Endothelial cell of umbilical vein (primary cell): ENCODE data around the gene MDN1. TPM values are rescaled to one million over a fixed set of nuclear protein-coding genes. Genes with fewer than 3 reads are reported as not detected.

Experiments
- BruUV-seq: library from RNA; stranded (reverse); fragments of 400-500 nt; replicated peaks from 2 replicates; lab custom pipeline; 2021; lab: Mats Ljungman, UMichigan
- CTCF ChIA-PET: fragments of 300-600, 350-600 bp; sonication (Branson Sonifier 250); formaldehyde crosslinking; loops from one replicate; lab custom pipeline; 2021; ENCODE audit warnings: antibody characterized with exemption, inconsistent platforms; lab: Charles Lee
- POLR2A ChIA-PET: fragments of 300-600, 350-600 bp; sonication (Branson Sonifier 250); formaldehyde crosslinking; loops from one replicate; lab custom pipeline; 2021; ENCODE audit warnings: antibody characterized with exemption, inconsistent platforms; lab: Charles Lee
- DNase-seq: peaks from one replicate; pipeline ENCODE4 v3.0.0-alpha.2; 2011; ENCODE audit warnings: low read depth, low spot score
- FAIRE-seq: peaks from 2 replicates; lab custom pipeline; 2011; peaks lifted over from hg19 to GRCh38; lab: Jason Lieb, UNC
- H2AFZ ChIP-seq: 2 replicates; pipeline ENCODE4 v1.6.0; 2012; ENCODE audit warnings: low read depth, low read length, control low read depth, inconsistent platforms
- H3K27ac ChIP-seq: 2 replicates; pipeline ENCODE4 v1.5.1; 2011; ENCODE audit warnings: low read depth, mild to moderate bottlenecking, control low read depth, low read length, moderate library complexity; ENCODE audit not compliant: insufficient read depth
- H3K27me3 ChIP-seq, 2 experiments: 2 replicates each; pipeline versions ENCODE4 v1.6.0 to v1.6.1; 2011; ENCODE audit warnings: low read length in 2 of 2, mixed read lengths in 1 of 2; ENCODE audit not compliant: control insufficient read depth in 2 of 2, insufficient read depth in 2 of 2
- H3K36me3 ChIP-seq, 2 experiments: 2 replicates in 1 of 2; 3 replicates in 1 of 2; pipeline ENCODE4 v1.5.1; 2011; ENCODE audit warnings: low read length in 2 of 2, mild to moderate bottlenecking in 1 of 2, moderate library complexity in 1 of 2; ENCODE audit not compliant: control insufficient read depth in 2 of 2, insufficient read depth in 2 of 2; ENCODE audit errors: extremely low read depth in 1 of 2
- H3K4me1 ChIP-seq: 3 replicates; pipeline ENCODE4 v1.5.1; 2011; ENCODE audit warnings: mild to moderate bottlenecking, low read length; ENCODE audit not compliant: control insufficient read depth, insufficient read depth; ENCODE audit errors: extremely low read depth
- H3K4me2 ChIP-seq: 2 replicates; pipeline ENCODE4 v1.6.1; 2011; ENCODE audit warnings: low read length, control low read depth, mixed read lengths; ENCODE audit not compliant: insufficient read depth
- H3K4me3 ChIP-seq, 3 experiments: fragments of 200-600 bp in 1 of 3; sonication (generic), shearing (Covaris generic) in 1 of 3; replicated peaks in 1 of 3; 2 replicates each; pipeline ENCODE4 v1.5.1; 2011 to 2016; ENCODE audit warnings: control low read depth in 3 of 3, low read length in 3 of 3, mild to moderate bottlenecking in 2 of 3, inconsistent platforms in 1 of 3, low read depth in 1 of 3, moderate library complexity in 1 of 3; ENCODE audit not compliant: insufficient read depth in 1 of 3
- H3K79me2 ChIP-seq: 2 replicates; pipeline ENCODE4 v1.6.0; 2012; ENCODE audit warnings: low read length, inconsistent platforms; ENCODE audit not compliant: control insufficient read depth, insufficient read depth
- H3K9ac ChIP-seq: replicated peaks from 2 replicates; pipeline ENCODE3; 2011; ENCODE audit warnings: low read length, control low read depth; ENCODE audit not compliant: insufficient read depth; ENCODE audit errors: extremely low read depth
- H3K9me1 ChIP-seq: replicated peaks from 3 replicates; pipeline ENCODE4 v1.6.0; 2011; ENCODE audit warnings: mild to moderate bottlenecking, low read length; ENCODE audit not compliant: control insufficient read depth, insufficient read depth; ENCODE audit errors: extremely low read depth
- H3K9me3 ChIP-seq: replicated peaks from 2 replicates; pipeline ENCODE4 v1.5.1; 2012; ENCODE audit warnings: low read length, inconsistent platforms; ENCODE audit not compliant: control insufficient read depth, insufficient read depth
- H4K20me1 ChIP-seq: replicated peaks from 2 replicates; pipeline ENCODE3; 2011; ENCODE audit warnings: mild to moderate bottlenecking, low read length; ENCODE audit not compliant: control insufficient read depth, insufficient read depth; ENCODE audit errors: extremely low read depth
- EZH2 ChIP-seq: IDR thresholded peaks from 2 replicates; pipeline ENCODE4 v1.6.1; 2012; ENCODE audit warnings: borderline replicate concordance, low read depth, mild to moderate bottlenecking, moderate library complexity, low read length, inconsistent platforms; ENCODE audit not compliant: severe bottlenecking
- FOS ChIP-seq: IDR thresholded peaks from 2 replicates; pipeline ENCODE4 v1.6.1; 2011; ENCODE audit warnings: mild to moderate bottlenecking, low read length, moderate library complexity, borderline replicate concordance; ENCODE audit not compliant: insufficient read depth
- GATA2 ChIP-seq: IDR thresholded peaks from 2 replicates; pipeline ENCODE4 v1.7.0; 2011; ENCODE audit warnings: low read depth, mild to moderate bottlenecking, moderate library complexity, mixed read lengths, low read length; ENCODE audit not compliant: insufficient read length, insufficient read depth
- JUN ChIP-seq: IDR thresholded peaks from 2 replicates; pipeline ENCODE4 v1.6.1; 2011; ENCODE audit warnings: borderline replicate concordance, low read depth; ENCODE audit not compliant: insufficient read length, insufficient read depth
- MYC ChIP-seq: IDR thresholded peaks from one replicate; pipeline ENCODE4 v1.6.1; 2011; ENCODE audit warnings: mild to moderate bottlenecking, low read depth, low read length
- POLR2A ChIP-seq: IDR thresholded peaks from 2 replicates; pipeline ENCODE4 v1.6.1; 2012; ENCODE audit warnings: low read depth, mild to moderate bottlenecking, control low read depth, low read length
- POLR2AphosphoS5 ChIP-seq: IDR thresholded peaks from 2 replicates; pipeline ENCODE4 v1.6.1; 2012; ENCODE audit warnings: low read depth, mild to moderate bottlenecking, control low read depth, low read length, moderate library complexity; ENCODE audit not compliant: insufficient read depth
- dilution Hi-C: fragments of 300-500 bp; cut with MboI; formaldehyde crosslinking; loops from one replicate; pipeline ENCODE4 v1.15.0; 2019; ENCODE audit warnings: low sequenced_read_pairs; ENCODE audit not compliant: extremely low pct_ligation_motif_present
- intact Hi-C: fragments of 100-400 bp; cut with micrococcal nuclease; formaldehyde crosslinking; loops from one replicate; pipeline ENCODE4 v1.10.0; 2022
- polyA plus RNA-seq, 4 experiments: library from polyadenylated mRNA; depleted of rRNA in 3 of 4; stranded (reverse) in 3 of 4; unstranded in 1 of 4; fragments of >200 nt; gene quantifications; 2 replicates each; pipeline versions ENCODE4 v1.2.1 to v1.2.3, GENCODE V29; 2011 to 2012; ENCODE audit warnings: missing spikeins in 1 of 4
- total RNA-seq: library from RNA; stranded (reverse); gene quantifications from 2 replicates; pipeline ENCODE4 v1.2.3, GENCODE V29; 2021
- TF ChIP-seq, protein P1 (sequence below): IDR thresholded peaks from 2 replicates; pipeline ENCODE4 v1.6.1; 2011; ENCODE audit not compliant: insufficient read depth, insufficient read length
- TF ChIP-seq, protein P2 (sequence below), 2 donors: IDR thresholded peaks; 1 replicate in 1 of 2; 2 replicates in 1 of 2; pipeline ENCODE4 v1.5.1; 2011; ENCODE audit warnings: low read length in 2 of 2, mild to moderate bottlenecking in 2 of 2, moderate library complexity in 2 of 2, control low read depth in 1 of 2, inconsistent platforms in 1 of 2, low read depth in 1 of 2; ENCODE audit not compliant: insufficient read depth in 1 of 2; ENCODE audit errors: extremely low read depth in 1 of 2

The MDN1 gene
- total and polyA plus RNA-seq, 2 donors (not counting 3 experiments of a cell fraction or from before 2014, with no cell fraction given), result 9.2 to 39.6 TPM

DNA sequence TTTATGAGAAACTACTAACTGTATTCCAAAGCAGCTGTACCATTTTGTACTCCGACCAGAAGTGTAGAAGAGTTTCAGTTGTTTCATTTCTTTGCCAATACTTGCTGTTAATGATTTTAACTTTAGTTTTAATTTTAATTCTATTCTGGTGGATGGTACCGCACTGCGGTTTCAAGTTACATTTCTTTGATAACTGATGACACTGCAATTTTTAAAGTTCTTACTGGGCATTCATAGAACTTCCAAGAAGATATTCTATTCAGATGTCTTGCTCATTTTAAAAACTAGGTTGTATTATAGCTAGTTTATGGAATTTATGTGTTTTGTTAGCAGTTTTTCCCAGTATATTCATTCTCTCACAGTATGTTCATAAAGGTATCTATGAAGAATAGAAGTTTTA lies 117.2 kb downstream of the MDN1 start:
- H4K20me1 ChIP-seq, result no peaks in the 10 kb centered on the region
- H3K27me3 ChIP-seq, result no peaks in the 10 kb centered on the region
- no peaks in the 10 kb centered on the region for H3K79me2 ChIP-seq
- DNase-seq (no peak), FAIRE-seq (peak; percentile 26)
- TF ChIP-seq EZH2 (no peak), FOS (no peak), GATA2 (no peak), JUN (no peak), POLR2AphosphoS5 (no peak), MYC (no peak), POLR2A (no peak)
- TF ChIP-seq, protein P1, sequence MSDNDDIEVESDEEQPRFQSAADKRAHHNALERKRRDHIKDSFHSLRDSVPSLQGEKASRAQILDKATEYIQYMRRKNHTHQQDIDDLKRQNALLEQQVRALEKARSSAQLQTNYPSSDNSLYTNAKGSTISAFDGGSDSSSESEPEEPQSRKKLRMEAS, result no peak
- TF ChIP-seq, protein P2, sequence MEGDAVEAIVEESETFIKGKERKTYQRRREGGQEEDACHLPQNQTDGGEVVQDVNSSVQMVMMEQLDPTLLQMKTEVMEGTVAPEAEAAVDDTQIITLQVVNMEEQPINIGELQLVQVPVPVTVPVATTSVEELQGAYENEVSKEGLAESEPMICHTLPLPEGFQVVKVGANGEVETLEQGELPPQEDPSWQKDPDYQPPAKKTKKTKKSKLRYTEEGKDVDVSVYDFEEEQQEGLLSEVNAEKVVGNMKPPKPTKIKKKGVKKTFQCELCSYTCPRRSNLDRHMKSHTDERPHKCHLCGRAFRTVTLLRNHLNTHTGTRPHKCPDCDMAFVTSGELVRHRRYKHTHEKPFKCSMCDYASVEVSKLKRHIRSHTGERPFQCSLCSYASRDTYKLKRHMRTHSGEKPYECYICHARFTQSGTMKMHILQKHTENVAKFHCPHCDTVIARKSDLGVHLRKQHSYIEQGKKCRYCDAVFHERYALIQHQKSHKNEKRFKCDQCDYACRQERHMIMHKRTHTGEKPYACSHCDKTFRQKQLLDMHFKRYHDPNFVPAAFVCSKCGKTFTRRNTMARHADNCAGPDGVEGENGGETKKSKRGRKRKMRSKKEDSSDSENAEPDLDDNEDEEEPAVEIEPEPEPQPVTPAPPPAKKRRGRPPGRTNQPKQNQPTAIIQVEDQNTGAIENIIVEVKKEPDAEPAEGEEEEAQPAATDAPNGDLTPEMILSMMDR (IDR thresholded peaks at IDR 0.05; ENCODE audit: extremely low read depth in 1 of 2, insufficient read depth in 1 of 2, low read depth in 1 of 2, low read length in 2 of 2), result no peak
- H3K4me2 ChIP-seq, result no peak overlapping the region
- H3K9ac ChIP-seq, result no peak overlapping the region
- no peak overlapping the region for H3K27ac ChIP-seq
- peaks cover 0 to 24% of the 10 kb centered on the region in 2 experiments for H3K36me3 ChIP-seq
- intact Hi-C loops, result loop anchor here (5.0 kb wide), 1 partner anchor 840 kb away; no protein-coding TSS in a partner anchor
- no peak overlapping the region for H3K4me3 ChIP-seq
- ChIA-PET POLR2A (interaction anchor here (0.6 kb wide), 1 partner anchor 20 kb away, joined by 3 read pairs; no protein-coding TSS in a partner anchor), CTCF (no interaction called here)
- H3K4me1 ChIP-seq, result no peaks in the 10 kb centered on the region
- no peaks in the 10 kb centered on the region for H3K9me3 ChIP-seq
- H2AFZ ChIP-seq, result no peak overlapping the region
- no peaks in the 10 kb centered on the region for H3K9me1 ChIP-seq
- dilution Hi-C loops, result no loop called here
- BruUV-seq, result no TSS peak
